HepG2 (cell line): Measurements from ENCODE around the gene CDC25C. TPM values are rescaled to one million over a fixed set of nuclear protein-coding genes. Genes with fewer than 3 reads are reported as not detected.

Source experiments
- AHR ChIP-seq: IDR thresholded peaks from 2 replicates; pipeline ENCODE4 v1.6.1; 2018; ENCODE audit warnings: missing genetic modification reagents, missing compliant biosample characterization
- ATF1 ChIP-seq: IDR thresholded peaks from 2 replicates; pipeline ENCODE4 v1.6.1; 2016; ENCODE audit warnings: mild to moderate bottlenecking, control low read depth
- CEBPG ChIP-seq: IDR thresholded peaks from 2 replicates; pipeline ENCODE4 v1.6.1; 2016
- GMEB1 ChIP-seq: sonication (generic); formaldehyde crosslinking; IDR thresholded peaks from 2 replicates; pipeline ENCODE4 v1.5.1; 2020; ENCODE audit warnings: missing genetic modification reagents, mild to moderate bottlenecking, borderline replicate concordance
- GZF1 ChIP-seq: sonication (generic); formaldehyde crosslinking; IDR thresholded peaks from 2 replicates; pipeline ENCODE4 v1.5.1; 2020; ENCODE audit warnings: mild to moderate bottlenecking, missing genetic modification reagents
- JDP2 ChIP-seq: sonication (generic); formaldehyde crosslinking; IDR thresholded peaks from 2 replicates; pipeline ENCODE4 v1.8.1; 2022; ENCODE audit warnings: missing genetic modification reagents, borderline replicate concordance
- KAT2B ChIP-seq: fragments of 150-350 bp; IDR thresholded peaks from 2 replicates; pipeline ENCODE4 v1.6.1; 2014; ENCODE audit warnings: low read depth, low read length, borderline replicate concordance
- KAT8 ChIP-seq: IDR thresholded peaks from 2 replicates; pipeline ENCODE4 v1.6.1; 2016; ENCODE audit warnings: missing genetic modification reagents, missing compliant biosample characterization
- MNT ChIP-seq: fragments of 450-650 bp; IDR thresholded peaks from 2 replicates; pipeline ENCODE4 v1.6.1; 2016
- NFE2L2 ChIP-seq: fragments of 150-350 bp; IDR thresholded peaks from 2 replicates; pipeline ENCODE4 v1.6.1; 2014; ENCODE audit warnings: low read length
- PITX1 ChIP-seq: sonication (generic); formaldehyde crosslinking; IDR thresholded peaks from 2 replicates; pipeline ENCODE4 v1.5.1; 2020; ENCODE audit warnings: mild to moderate bottlenecking, missing genetic modification reagents
- POLR2G ChIP-seq: fragments of 200-400 bp; formaldehyde crosslinking; IDR thresholded peaks from 2 replicates; pipeline ENCODE4 v1.6.1; 2018; ENCODE audit warnings: mild to moderate bottlenecking, low read depth, low read length, moderate library complexity
- RXRB ChIP-seq: IDR thresholded peaks from 2 replicates; pipeline ENCODE4 v1.6.1; 2016; ENCODE audit warnings: borderline replicate concordance, missing genetic modification reagents, missing compliant biosample characterization
- TAF15 ChIP-seq: fragments of 200-400 bp; formaldehyde crosslinking; IDR thresholded peaks from one replicate; pipeline ENCODE4 v1.6.1; 2018; ENCODE audit warnings: mild to moderate bottlenecking, low read depth, low read length; ENCODE audit not compliant: poor library complexity, severe bottlenecking
- THAP8 ChIP-seq: sonication (generic); formaldehyde crosslinking; IDR thresholded peaks from 2 replicates; pipeline ENCODE4 v1.5.1; 2020; ENCODE audit warnings: missing genetic modification reagents, mild to moderate bottlenecking, borderline replicate concordance
- ZBTB26 ChIP-seq: IDR thresholded peaks from 2 replicates; pipeline ENCODE4 v1.6.1; 2016; ENCODE audit warnings: missing compliant biosample characterization, missing genetic modification reagents, borderline replicate concordance
- ZFY ChIP-seq: sonication (generic); formaldehyde crosslinking; IDR thresholded peaks from 2 replicates; pipeline ENCODE4 v1.4.0; 2020; ENCODE audit warnings: missing genetic modification reagents
- ZNF383 ChIP-seq: sonication (generic); formaldehyde crosslinking; IDR thresholded peaks from 2 replicates; pipeline ENCODE4 v1.4.0; 2020; ENCODE audit warnings: missing genetic modification reagents, mild to moderate bottlenecking, borderline replicate concordance
- ZNF503 ChIP-seq: sonication (generic); formaldehyde crosslinking; IDR thresholded peaks from 2 replicates; pipeline ENCODE4 v1.4.0; 2020; ENCODE audit warnings: missing genetic modification reagents
- ZNF614 ChIP-seq: IDR thresholded peaks from 2 replicates; pipeline ENCODE4 v1.6.1; 2018; ENCODE audit warnings: missing biosample characterization, missing genetic modification reagents, inconsistent platforms, borderline replicate concordance
- ZNF740 ChIP-seq: sonication (generic); formaldehyde crosslinking; IDR thresholded peaks from 2 replicates; pipeline ENCODE4 v1.4.0; 2020; ENCODE audit warnings: missing genetic modification reagents
- ZNF776 ChIP-seq: sonication (generic); formaldehyde crosslinking; IDR thresholded peaks from 2 replicates; pipeline ENCODE4 v1.4.0; 2020; ENCODE audit warnings: mild to moderate bottlenecking, missing genetic modification reagents
- polyA plus RNA-seq, 8 experiments: library from polyadenylated mRNA; depleted of rRNA in 3 of 8; stranded (reverse) in 7 of 8; unstranded in 1 of 8; fragments of >200 nt; fragmentation: Illumina TruSeq in 4 of 8; extraction: Trizol in 4 of 8; gene quantifications; 2 replicates each; pipeline versions ENCODE4 v1.2.1 to v1.2.3, GENCODE V29; 2011 to 2016; ENCODE audit warnings: low read depth in 4 of 8, missing spikeins in 1 of 8, mixed read lengths in 1 of 8; ENCODE audit not compliant: insufficient read depth in 1 of 8
- total RNA-seq, 5 experiments: library from RNA; depleted of rRNA; stranded (reverse); fragments of >200 nt; fragmentation: Illumina TruSeq; extraction: Trizol; gene quantifications; 2 replicates each; pipeline ENCODE4 v1.2.3, GENCODE V29; 2016; ENCODE audit warnings: low read depth in 1 of 5

The CDC25C gene
- total and polyA plus RNA-seq, 2 of the 13 experiments (the other 11 are each of a cell fraction or from before 2014, with no cell fraction given): 17.7 to 27.6 TPM

- no peak for TF ChIP-seq THAP8 (CRISPR knock-in tag)
- no peak for TF ChIP-seq AHR (CRISPR knock-in tag)
- peak; percentile 68; the same call in 1 of the 2 replicates for TF ChIP-seq GMEB1 (CRISPR knock-in tag)
- no peak for TF ChIP-seq KAT2B
- TF ChIP-seq TAF15: no peak
- TF ChIP-seq ZNF740 (CRISPR knock-in tag): 0 out of 2 replicates have a peak, but pooled peaks have one; percentile 48
- no peak for TF ChIP-seq JDP2 (CRISPR knock-in tag)
- no peak for TF ChIP-seq GZF1 (CRISPR knock-in tag)
- TF ChIP-seq KAT8: peak; percentile 53
- peak; percentile 71 for TF ChIP-seq ATF1 (CRISPR knock-in tag)
- no peak for TF ChIP-seq ZNF776 (CRISPR knock-in tag)
- no peak for TF ChIP-seq ZNF614 (CRISPR knock-in tag)
- peak; percentile 67 for TF ChIP-seq MNT
- TF ChIP-seq PITX1 (CRISPR knock-in tag): no peak
- no peak for TF ChIP-seq ZBTB26 (CRISPR knock-in tag)
- TF ChIP-seq CEBPG: no peak
- TF ChIP-seq POLR2G: peak; percentile 87
- no peak for TF ChIP-seq NFE2L2
- no peak for TF ChIP-seq RXRB (CRISPR knock-in tag)
- TF ChIP-seq ZFY: peak; percentile 93
- TF ChIP-seq ZNF383 (CRISPR knock-in tag): 0 out of 2 replicates have a peak, but pooled peaks have one; percentile 29
- 0 out of 2 replicates have a peak, but pooled peaks have one; percentile 67 for TF ChIP-seq ZNF503
Measured at GRCh38 chr5:138331449-138332368, at the start of gene CDC25C (continued).
